Tibial nerve (tissue), 4 donors: ENCODE results near the gene PTPRT. TPM values are rescaled to one million over a fixed set of nuclear protein-coding genes. Genes with fewer than 3 reads are reported as not detected.

Experiments
- DNase-seq, 2 donors: peaks; one replicate each; pipeline ENCODE4 v3.0.0-alpha.2; 2019; ENCODE audit warnings: low spot score in 2 of 2
- H3K27ac ChIP-seq, 4 donors: fragments of 200-600 bp; sonication (generic) in 3 of 4; one replicate each; pipeline ENCODE4 v1.5.1; 2017 to 2019; ENCODE audit warnings: mild to moderate bottlenecking in 1 of 4
- H3K27me3 ChIP-seq, 2 donors: fragments of 200-600 bp; sonication (generic) in 1 of 2; one replicate each; pipeline versions ENCODE4 v1.5.1 to v1.6.0; 2017 to 2019
- H3K36me3 ChIP-seq, 3 donors: fragments of 200-600 bp; sonication (generic); one replicate each; pipeline ENCODE4 v1.5.1; 2018 to 2019
- H3K4me1 ChIP-seq, 4 donors: fragments of 200-600 bp; sonication (generic) in 3 of 4; one replicate each; pipeline ENCODE4 v1.5.1; 2017 to 2019
- H3K4me3 ChIP-seq, 4 donors: fragments of 200-600 bp; sonication (generic) in 3 of 4; one replicate each; pipeline ENCODE4 v1.5.1; 2017 to 2019; ENCODE audit warnings: mild to moderate bottlenecking in 1 of 4, moderate library complexity in 1 of 4
- H3K9me3 ChIP-seq, 4 donors: fragments of 200-600 bp; sonication (generic) in 3 of 4; one replicate each; pipeline ENCODE4 v1.5.1; 2017 to 2019
- CTCF ChIP-seq, 5 experiments: fragments of 200-600 bp in 3 of 5; fragments of 450-650 bp in 2 of 5; sonication (generic) in 3 of 5; IDR thresholded peaks; one replicate each; pipeline ENCODE4 v1.5.1; 2016 to 2019; ENCODE audit warnings: antibody characterized with exemption in 5 of 5, mild to moderate bottlenecking in 3 of 5, moderate library complexity in 2 of 5
- EP300 ChIP-seq, 2 donors: sonication (generic); formaldehyde crosslinking; IDR thresholded peaks; one replicate each; pipeline ENCODE4 v1.6.1; 2017; ENCODE audit warnings: antibody characterized with exemption in 2 of 2, mild to moderate bottlenecking in 1 of 2
- POLR2A ChIP-seq, 2 donors: fragments of 450-650 bp; IDR thresholded peaks; one replicate each; pipeline ENCODE4 v1.6.1; 2017; ENCODE audit warnings: antibody characterized with exemption in 2 of 2, mild to moderate bottlenecking in 2 of 2, moderate library complexity in 2 of 2
- WGBS, 2 donors: methylation state at CpG; one replicate each; pipeline ENCODE4 v1.1.5; 2018; 5-methylcytosine and 5-hydroxymethylcytosine counted together
- total RNA-seq, 4 donors: library from RNA; depleted of rRNA; stranded (reverse); fragments of >200 nt; gene quantifications; one replicate each; pipeline ENCODE4 v1.1.0, GENCODE V29; 2016

The PTPRT gene
- total RNA-seq, 4 donors from 2014 or later, result under 0.01 TPM; not detected in 3

GRCh38 chr20:42531508-42531961 is 658.2 kb downstream of the PTPRT start:
- Histone ChIP-seq H3K27ac (no peak overlapping the region), H3K4me3 (no peak overlapping the region), H3K27me3 (no peaks in the 10 kb centered on the region), H3K9me3 (no peaks in the 10 kb centered on the region), H3K36me3 (no peaks in the 10 kb centered on the region), H3K4me1 (no peaks in the 10 kb centered on the region)
- DNase-seq, result peak in 1 of 2 donors; percentile 9
- WGBS, 2 donors, result 66 to 69% methylated on average over 7 of the region's 7 CpGs
- no peak for TF ChIP-seq CTCF (IDR thresholded peaks at IDR 0.05)
- no peak for TF ChIP-seq POLR2A (IDR thresholded peaks at IDR 0.05)
- TF ChIP-seq EP300 (IDR thresholded peaks at IDR 0.05), result no peak

- Histone ChIP-seq H3K9me3 (no peaks in the 10 kb centered on the region), H3K27ac (no peak overlapping the region), H3K36me3 (no peaks in the 10 kb centered on the region), H3K4me1 (no peaks in the 10 kb centered on the region), H3K27me3 (no peaks in the 10 kb centered on the region), H3K4me3 (no peak overlapping the region)
- TF ChIP-seq POLR2A (IDR thresholded peaks at IDR 0.05) (no peak), EP300 (IDR thresholded peaks at IDR 0.05) (no peak), CTCF (IDR thresholded peaks at IDR 0.05) (peak; percentile 38 to 58 (median 42))
- 20 to 28% methylated on average over 4 of the region's 4 CpGs for WGBS, 2 donors
- no peak for DNase-seq
These were observed 658.8 kb downstream of the PTPRT start for GRCh38 chr20:42530855-42531448.

GRCh38 chr20:42530191-42530590 is 659.5 kb downstream of the PTPRT start:
- H3K27ac ChIP-seq, result no peak overlapping the region
- TF ChIP-seq CTCF (IDR thresholded peaks at IDR 0.05) (no peak), EP300 (IDR thresholded peaks at IDR 0.05) (no peak), POLR2A (IDR thresholded peaks at IDR 0.05) (no peak)
- no peak overlapping the region for H3K4me3 ChIP-seq
- no peaks in the 10 kb centered on the region for H3K36me3 ChIP-seq
- no peak for DNase-seq
- H3K9me3 ChIP-seq, result no peaks in the 10 kb centered on the region
- H3K4me1 ChIP-seq, result no peaks in the 10 kb centered on the region
- H3K27me3 ChIP-seq, result no peaks in the 10 kb centered on the region
- 84 to 86% methylated on average over 4 of the region's 4 CpGs for WGBS, 2 donors

GRCh38 chr20:42524058-42524457 is 665.6 kb downstream of the PTPRT start:
- TF ChIP-seq CTCF (IDR thresholded peaks at IDR 0.05), result no peak
- TF ChIP-seq EP300 (IDR thresholded peaks at IDR 0.05), result no peak
- no peak for TF ChIP-seq POLR2A (IDR thresholded peaks at IDR 0.05)
- 86 to 88% methylated on average over 1 of the region's 1 CpG for WGBS, 2 donors
- DNase-seq, result no peak

GRCh38 chr20:42516692-42517091 is 673.0 kb downstream of the PTPRT start:
- H3K4me1 ChIP-seq, result no peaks in the 10 kb centered on the region
- no peaks in the 10 kb centered on the region for H3K27me3 ChIP-seq
- TF ChIP-seq EP300 (IDR thresholded peaks at IDR 0.05) (no peak), POLR2A (IDR thresholded peaks at IDR 0.05) (no peak), CTCF (IDR thresholded peaks at IDR 0.05) (no peak)
- WGBS, 2 donors, result 64 to 78% methylated on average over 3 of the region's 3 CpGs
- DNase-seq, result no peak
- no peaks in the 10 kb centered on the region for H3K36me3 ChIP-seq
- no peaks in the 10 kb centered on the region for H3K9me3 ChIP-seq
- no peak overlapping the region for H3K27ac ChIP-seq
- no peak overlapping the region for H3K4me3 ChIP-seq

More at GRCh38 chr20:42524058-42524457, 665.6 kb downstream of the PTPRT start:
- H3K4me1 ChIP-seq, result no peaks in the 10 kb centered on the region
- H3K4me3 ChIP-seq, result no peak overlapping the region
- no peak overlapping the region for H3K27ac ChIP-seq
- H3K9me3 ChIP-seq, result no peaks in the 10 kb centered on the region
- H3K27me3 ChIP-seq, result no peaks in the 10 kb centered on the region
- no peaks in the 10 kb centered on the region for H3K36me3 ChIP-seq
